HL-60 (cell line): ENCODE data around the gene COL4A2.
"Not testable (repeated sequence)": the region's sequence is repeated elsewhere in the genome, so short reads cannot be mapped to it uniquely, and the experiment has no call there.

Experiments
- POLR2AphosphoS5 ChIP-seq: IDR thresholded peaks from 2 replicates; pipeline ENCODE4 v1.6.1; 2012; ENCODE audit warnings: low read depth
- TF ChIP-seq, protein P1 (sequence below): IDR thresholded peaks from one replicate; pipeline ENCODE4 v1.5.1; 2011; ENCODE audit warnings: low read length, control low read depth, inconsistent platforms; ENCODE audit not compliant: insufficient read depth
- TF ChIP-seq, protein P2 (sequence below): IDR thresholded peaks from 2 replicates; pipeline ENCODE4 v1.6.1; 2012; ENCODE audit warnings: low read depth; ENCODE audit not compliant: insufficient replicate concordance

DNA sequence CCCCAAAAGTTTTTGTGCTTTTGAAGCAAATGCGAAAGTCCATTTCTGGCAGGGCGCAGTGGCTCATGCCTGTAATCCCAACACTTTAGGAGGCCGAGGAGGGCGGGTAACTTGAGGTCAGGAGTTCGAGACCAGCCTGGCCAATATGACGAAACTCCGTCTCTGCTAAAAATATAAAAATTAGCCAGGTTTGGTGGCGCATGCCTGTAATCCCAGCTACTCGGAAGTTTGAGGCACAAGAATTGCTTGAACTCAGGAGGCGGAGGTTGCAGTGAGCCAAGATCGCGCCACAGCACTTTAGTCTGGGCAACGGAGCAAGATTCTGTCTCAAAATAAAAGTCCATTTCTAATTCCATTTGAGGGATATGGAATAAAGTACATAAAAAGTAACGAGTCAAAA lies 88.5 kb downstream of the COL4A2 start:
- TF ChIP-seq, protein P1, sequence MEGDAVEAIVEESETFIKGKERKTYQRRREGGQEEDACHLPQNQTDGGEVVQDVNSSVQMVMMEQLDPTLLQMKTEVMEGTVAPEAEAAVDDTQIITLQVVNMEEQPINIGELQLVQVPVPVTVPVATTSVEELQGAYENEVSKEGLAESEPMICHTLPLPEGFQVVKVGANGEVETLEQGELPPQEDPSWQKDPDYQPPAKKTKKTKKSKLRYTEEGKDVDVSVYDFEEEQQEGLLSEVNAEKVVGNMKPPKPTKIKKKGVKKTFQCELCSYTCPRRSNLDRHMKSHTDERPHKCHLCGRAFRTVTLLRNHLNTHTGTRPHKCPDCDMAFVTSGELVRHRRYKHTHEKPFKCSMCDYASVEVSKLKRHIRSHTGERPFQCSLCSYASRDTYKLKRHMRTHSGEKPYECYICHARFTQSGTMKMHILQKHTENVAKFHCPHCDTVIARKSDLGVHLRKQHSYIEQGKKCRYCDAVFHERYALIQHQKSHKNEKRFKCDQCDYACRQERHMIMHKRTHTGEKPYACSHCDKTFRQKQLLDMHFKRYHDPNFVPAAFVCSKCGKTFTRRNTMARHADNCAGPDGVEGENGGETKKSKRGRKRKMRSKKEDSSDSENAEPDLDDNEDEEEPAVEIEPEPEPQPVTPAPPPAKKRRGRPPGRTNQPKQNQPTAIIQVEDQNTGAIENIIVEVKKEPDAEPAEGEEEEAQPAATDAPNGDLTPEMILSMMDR = not testable (repeated sequence)
- not testable (repeated sequence) for TF ChIP-seq POLR2AphosphoS5
- TF ChIP-seq, protein P2, sequence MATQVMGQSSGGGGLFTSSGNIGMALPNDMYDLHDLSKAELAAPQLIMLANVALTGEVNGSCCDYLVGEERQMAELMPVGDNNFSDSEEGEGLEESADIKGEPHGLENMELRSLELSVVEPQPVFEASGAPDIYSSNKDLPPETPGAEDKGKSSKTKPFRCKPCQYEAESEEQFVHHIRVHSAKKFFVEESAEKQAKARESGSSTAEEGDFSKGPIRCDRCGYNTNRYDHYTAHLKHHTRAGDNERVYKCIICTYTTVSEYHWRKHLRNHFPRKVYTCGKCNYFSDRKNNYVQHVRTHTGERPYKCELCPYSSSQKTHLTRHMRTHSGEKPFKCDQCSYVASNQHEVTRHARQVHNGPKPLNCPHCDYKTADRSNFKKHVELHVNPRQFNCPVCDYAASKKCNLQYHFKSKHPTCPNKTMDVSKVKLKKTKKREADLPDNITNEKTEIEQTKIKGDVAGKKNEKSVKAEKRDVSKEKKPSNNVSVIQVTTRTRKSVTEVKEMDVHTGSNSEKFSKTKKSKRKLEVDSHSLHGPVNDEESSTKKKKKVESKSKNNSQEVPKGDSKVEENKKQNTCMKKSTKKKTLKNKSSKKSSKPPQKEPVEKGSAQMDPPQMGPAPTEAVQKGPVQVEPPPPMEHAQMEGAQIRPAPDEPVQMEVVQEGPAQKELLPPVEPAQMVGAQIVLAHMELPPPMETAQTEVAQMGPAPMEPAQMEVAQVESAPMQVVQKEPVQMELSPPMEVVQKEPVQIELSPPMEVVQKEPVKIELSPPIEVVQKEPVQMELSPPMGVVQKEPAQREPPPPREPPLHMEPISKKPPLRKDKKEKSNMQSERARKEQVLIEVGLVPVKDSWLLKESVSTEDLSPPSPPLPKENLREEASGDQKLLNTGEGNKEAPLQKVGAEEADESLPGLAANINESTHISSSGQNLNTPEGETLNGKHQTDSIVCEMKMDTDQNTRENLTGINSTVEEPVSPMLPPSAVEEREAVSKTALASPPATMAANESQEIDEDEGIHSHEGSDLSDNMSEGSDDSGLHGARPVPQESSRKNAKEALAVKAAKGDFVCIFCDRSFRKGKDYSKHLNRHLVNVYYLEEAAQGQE = not testable (repeated sequence)
